Measurements from ENCODE around the gene CTSV.

DNA sequence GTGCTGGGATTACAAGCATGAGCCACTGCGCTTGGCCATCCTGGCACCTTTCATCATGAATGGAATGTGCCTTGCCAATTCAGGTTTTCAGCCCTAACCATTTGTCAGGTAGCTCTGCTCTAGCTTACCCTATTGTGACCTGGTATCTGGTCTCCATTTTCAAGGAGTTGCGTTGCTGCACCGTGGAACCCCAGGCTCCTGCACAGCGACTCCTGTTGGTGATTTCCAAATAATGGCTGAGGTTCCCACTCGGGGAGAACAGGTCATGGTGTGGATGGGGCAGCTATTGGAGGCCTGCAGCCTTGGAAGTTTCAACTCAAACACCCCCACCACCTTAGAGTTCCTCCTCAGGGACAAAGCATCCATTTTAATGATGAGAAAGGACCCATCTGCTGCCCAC is 18.7 kb upstream of the CTSV start:
- TF ChIP-seq, protein P1, sequence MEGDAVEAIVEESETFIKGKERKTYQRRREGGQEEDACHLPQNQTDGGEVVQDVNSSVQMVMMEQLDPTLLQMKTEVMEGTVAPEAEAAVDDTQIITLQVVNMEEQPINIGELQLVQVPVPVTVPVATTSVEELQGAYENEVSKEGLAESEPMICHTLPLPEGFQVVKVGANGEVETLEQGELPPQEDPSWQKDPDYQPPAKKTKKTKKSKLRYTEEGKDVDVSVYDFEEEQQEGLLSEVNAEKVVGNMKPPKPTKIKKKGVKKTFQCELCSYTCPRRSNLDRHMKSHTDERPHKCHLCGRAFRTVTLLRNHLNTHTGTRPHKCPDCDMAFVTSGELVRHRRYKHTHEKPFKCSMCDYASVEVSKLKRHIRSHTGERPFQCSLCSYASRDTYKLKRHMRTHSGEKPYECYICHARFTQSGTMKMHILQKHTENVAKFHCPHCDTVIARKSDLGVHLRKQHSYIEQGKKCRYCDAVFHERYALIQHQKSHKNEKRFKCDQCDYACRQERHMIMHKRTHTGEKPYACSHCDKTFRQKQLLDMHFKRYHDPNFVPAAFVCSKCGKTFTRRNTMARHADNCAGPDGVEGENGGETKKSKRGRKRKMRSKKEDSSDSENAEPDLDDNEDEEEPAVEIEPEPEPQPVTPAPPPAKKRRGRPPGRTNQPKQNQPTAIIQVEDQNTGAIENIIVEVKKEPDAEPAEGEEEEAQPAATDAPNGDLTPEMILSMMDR (IDR thresholded peaks at IDR 0.05; ENCODE audit: low read depth, low read length, poor library complexity, severe bottlenecking), result no peak
- TF ChIP-seq EZH2phosphoT487 (IDR thresholded peaks at IDR 0.05; ENCODE audit: borderline replicate concordance, low read length), result no peak

All from DOHH2 (cell line).